IMR-90 (cell line): ENCODE data around the gene KCNK7. TPM values are rescaled to one million over a fixed set of nuclear protein-coding genes. Genes with fewer than 3 reads are reported as not detected.

Experiments used
- CEBPB ChIP-seq: IDR thresholded peaks from 2 replicates; pipeline ENCODE4 v1.6.1; 2012; ENCODE audit warnings: low read depth, low read length, improper control_type of control experiment
- CTCF ChIP-seq: conservative IDR thresholded peaks from 2 replicates; pipeline ENCODE4 v1.5.1; 2012; ENCODE audit warnings: mild to moderate bottlenecking, low read depth, low read length, improper control_type of control experiment
- MXI1 ChIP-seq: IDR thresholded peaks from 2 replicates; pipeline ENCODE4 v1.6.1; 2012; ENCODE audit warnings: low read depth, mild to moderate bottlenecking, low read length, moderate library complexity, borderline replicate concordance
- POLR2A ChIP-seq: IDR thresholded peaks from 2 replicates; pipeline ENCODE4 v1.6.1; 2012; ENCODE audit warnings: mild to moderate bottlenecking, low read depth, low read length
- polyA plus RNA-seq, 3 experiments: library from polyadenylated mRNA; depleted of rRNA; stranded (reverse); fragments of >200 nt; gene quantifications; 2 replicates each; pipeline ENCODE4 v1.2.3, GENCODE V29; 2012; ENCODE audit warnings: low replicate concordance in 1 of 3
- total RNA-seq: library from RNA; depleted of rRNA; stranded (reverse); fragments of >200 nt; gene quantifications from 2 replicates; pipeline ENCODE4 v1.2.3, GENCODE V29; 2012

KCNK7 gene
- total and polyA plus RNA-seq, 2 of the 4 experiments (the other 2 are of a cell fraction) = 0.09 TPM; not detected in 1

GRCh38 chr11:65569973-65570918 is 25.4 kb downstream of the KCNK7 start, which contains the start of gene ZNRD2 (continued):
- TF ChIP-seq CTCF = peak; percentile 76
- no peak for TF ChIP-seq CEBPB
- peak; percentile 73 for TF ChIP-seq POLR2A
- peak; percentile 91; the same call in 1 of the 2 replicates for TF ChIP-seq MXI1
